ENCODE results near the gene SERPINB5. TPM values are rescaled to one million over a fixed set of nuclear protein-coding genes. Genes with fewer than 3 reads are reported as not detected.

SERPINB5 gene
- 0.65 and 1.1 TPM in 2 replicates for total RNA-seq

DNA sequence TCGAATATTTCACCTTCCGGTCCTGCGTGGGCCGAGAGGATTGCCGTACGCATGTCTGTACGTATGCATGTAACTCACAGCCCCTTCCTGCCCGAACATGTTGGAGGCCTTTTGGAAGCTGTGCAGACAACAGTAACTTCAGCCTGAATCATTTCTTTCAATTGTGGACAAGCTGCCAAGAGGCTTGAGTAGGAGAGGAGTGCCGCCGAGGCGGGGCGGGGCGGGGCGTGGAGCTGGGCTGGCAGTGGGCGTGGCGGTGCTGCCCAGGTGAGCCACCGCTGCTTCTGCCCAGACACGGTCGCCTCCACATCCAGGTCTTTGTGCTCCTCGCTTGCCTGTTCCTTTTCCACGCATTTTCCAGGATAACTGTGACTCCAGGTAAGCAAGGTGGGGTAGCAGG, at the start of gene SERPINB5:
SERPINB5 (plus strand) TSS at position 291 of the 400 bp plus-strand sequence. CDS start 7,471 bp downstream, outside the sequence.

GRCh38 chr18:63542069-63542468, 65.3 kb downstream of the SERPINB5 start, which contains the start of gene SERPINB12:
SERPINB12 (plus strand) TSS chr18:63542369; CDS start chr18:63556160, 13,791 bp downstream.

Other genes starting within 250 kb of the SERPINB5 start
- 1.8 and 3.7 TPM in 2 replicates for gene BCL2, start 157.2 kb upstream of the SERPINB5 start, total RNA-seq
- gene KDSR, start 109.8 kb upstream of the SERPINB5 start, total RNA-seq: 33.3 and 39.5 TPM in 2 replicates
- 47.4 and 47.5 TPM in 2 replicates for gene VPS4B, start 54.5 kb upstream of the SERPINB5 start, total RNA-seq
- 0.32 TPM in 1 of 2 replicates, not detected in the other for gene SERPINB12, start 65.4 kb downstream of the SERPINB5 start, total RNA-seq
- gene SERPINB13, start 110.4 kb downstream of the SERPINB5 start, total RNA-seq: not detected in 2 replicates
- not detected in 2 replicates for gene SERPINB4, start 167.3 kb downstream of the SERPINB5 start, total RNA-seq
- gene SERPINB3, start 184.9 kb downstream of the SERPINB5 start, total RNA-seq: not detected in 2 replicates
- not detected in 2 replicates for gene SERPINB11, start 226.0 kb downstream of the SERPINB5 start, total RNA-seq

Measured in hair follicle dermal papilla cell (primary cell).